IPS DF 4.7 (cell line): ENCODE results near the gene PAPLN.
"Not testable (repeated sequence)": the region's sequence is repeated elsewhere in the genome, so short reads cannot be mapped to it uniquely, and the experiment has no call there.

Experiments
- DNase-seq: peaks from one replicate; pipeline ENCODE4 v3.0.0-alpha.2; 2013; ENCODE audit warnings: low spot score; ENCODE audit errors: extremely low read depth

The PAPLN gene

GRCh38 chr14:73237219-73237785 is at the start of gene PAPLN:
Gene PAPLN, plus strand, starts transcription at chr14:73237506. Its CDS starts 2,273 bp downstream, at chr14:73239779.
- no peak for DNase-seq

- no peak for DNase-seq
Observed at GRCh38 chr14:73188501-73188911, 48.8 kb upstream of the PAPLN start.

- DNase-seq = no peak
Observed at GRCh38 chr14:73189651-73190050, 47.7 kb upstream of the PAPLN start.

- no peak for DNase-seq
Observed at GRCh38 chr14:73191441-73191840, 45.9 kb upstream of the PAPLN start.

GRCh38 chr14:73194306-73194705 is 43.0 kb upstream of the PAPLN start:
- DNase-seq = not testable (repeated sequence)

- no peak for DNase-seq
Observed at GRCh38 chr14:73198253-73198652, 39.1 kb upstream of the PAPLN start.

- DNase-seq = no peak
Observed at GRCh38 chr14:73203527-73203926, 33.8 kb upstream of the PAPLN start.

GRCh38 chr14:73207615-73208014 is 29.7 kb upstream of the PAPLN start:
- no peak for DNase-seq

- no peak for DNase-seq
Observed at GRCh38 chr14:73208390-73208789, 28.9 kb upstream of the PAPLN start.

GRCh38 chr14:73208846-73209245 is 28.5 kb upstream of the PAPLN start:
- DNase-seq = no peak

- DNase-seq = no peak
Observed at GRCh38 chr14:73209953-73210352, 27.4 kb upstream of the PAPLN start.

GRCh38 chr14:73211251-73212040 is 25.9 kb upstream of the PAPLN start:
- DNase-seq = no peak

GRCh38 chr14:73216030-73216429 is 21.3 kb upstream of the PAPLN start:
- no peak for DNase-seq

GRCh38 chr14:73217411-73217810 is 19.9 kb upstream of the PAPLN start:
- DNase-seq = no peak

- DNase-seq = no peak
Observed at GRCh38 chr14:73220061-73220460, 17.2 kb upstream of the PAPLN start.

- DNase-seq = no peak
Observed at GRCh38 chr14:73220634-73221033, 16.7 kb upstream of the PAPLN start.

GRCh38 chr14:73221945-73222344 is 15.4 kb upstream of the PAPLN start:
- DNase-seq = no peak

- no peak for DNase-seq
Observed at GRCh38 chr14:73223049-73223448, 14.3 kb upstream of the PAPLN start.

- DNase-seq = no peak
Observed at GRCh38 chr14:73225496-73225895, 11.8 kb upstream of the PAPLN start.

- DNase-seq = no peak
Observed at GRCh38 chr14:73227812-73228781, 9.2 kb upstream of the PAPLN start.

GRCh38 chr14:73230051-73230450 is 7.3 kb upstream of the PAPLN start:
- DNase-seq = no peak
